T-helper 17 cell (primary cell): ENCODE measurements around the gene TNK2. TPM values are rescaled to one million over a fixed set of nuclear protein-coding genes. Genes with fewer than 3 reads are reported as not detected.

Experiments used
- ATAC-seq: fragments of 150-1000 bp; cut with Tn5 transposase; 2 replicates; pipeline ENCODE4 v1.10.0; 2021; ENCODE audit warnings: mild to moderate bottlenecking, moderate library complexity
- DNase-seq, 3 donors: peaks; one replicate each; pipeline versions ENCODE4 v3.0.0 to v3.0.0-alpha.2; 2020 to 2021
- H3K9me3 ChIP-seq: one replicate; pipeline ENCODE4 v1.7.0; 2013; ENCODE audit warnings: low read length, mild to moderate bottlenecking; ENCODE audit not compliant: control insufficient read depth, poor library complexity, severe bottlenecking
- H3K27ac Mint-ChIP-seq: one replicate; pipeline ENCODE4 v1.8.0; 2022; ENCODE audit warnings: mild to moderate bottlenecking, moderate library complexity, mixed read lengths
- H3K27me3 Mint-ChIP-seq: one replicate; pipeline ENCODE4 v1.8.0; 2022; ENCODE audit warnings: mixed read lengths
- H3K36me3 Mint-ChIP-seq: one replicate; pipeline ENCODE4 v1.8.0; 2022; ENCODE audit warnings: low read depth, mixed read lengths
- H3K4me1 Mint-ChIP-seq: one replicate; pipeline ENCODE4 v1.8.0; 2022; ENCODE audit warnings: mild to moderate bottlenecking, mixed read lengths
- H3K4me3 Mint-ChIP-seq: one replicate; pipeline ENCODE4 v1.8.0; 2022; ENCODE audit warnings: mild to moderate bottlenecking, moderate library complexity, mixed read lengths
- total RNA-seq, 4 donors: library from RNA in 2 of 4; stranded (reverse) in 2 of 4; gene quantifications; one replicate each; pipeline ENCODE4 v1.2.3 and lab custom pipeline; 2022 to 2026

TNK2 gene
- total RNA-seq, 2 donors from 2014 or later = 123 to 125 TPM

- Mint-ChIP-seq H3K4me3 (no peak overlapping the region), H3K27me3 (no peaks in the 10 kb centered on the region), H3K4me1 (peaks cover 35% of the 10 kb centered on the region), H3K27ac (no peak overlapping the region), H3K36me3 (no peaks in the 10 kb centered on the region)
- no peaks in the 10 kb centered on the region for H3K9me3 ChIP-seq
- no peak for ATAC-seq
- DNase-seq = no peak
Measured at GRCh38 chr3:195892105-195893043, 16.0 kb downstream of the TNK2 start.

- Mint-ChIP-seq H3K27me3 (no peaks in the 10 kb centered on the region), H3K4me1 (peaks cover 27% of the 10 kb centered on the region), H3K36me3 (no peaks in the 10 kb centered on the region), H3K4me3 (no peak overlapping the region), H3K27ac (no peak overlapping the region)
- DNase-seq = no peak
- ATAC-seq = no peak
- H3K9me3 ChIP-seq = no peaks in the 10 kb centered on the region
Measured at GRCh38 chr3:195891431-195892104, 16.8 kb downstream of the TNK2 start.

- H3K36me3 Mint-ChIP-seq = no peaks in the 10 kb centered on the region
Measured at GRCh38 chr3:195889870-195890295, 18.5 kb downstream of the TNK2 start.

GRCh38 chr3:195888981-195889869 is 19.1 kb downstream of the TNK2 start:
- H3K27ac Mint-ChIP-seq = no peak overlapping the region
- no peak overlapping the region for H3K4me3 Mint-ChIP-seq
- no peak for DNase-seq
- no peaks in the 10 kb centered on the region for H3K9me3 ChIP-seq
- H3K27me3 Mint-ChIP-seq = no peaks in the 10 kb centered on the region
- peaks cover 19% of the 10 kb centered on the region for H3K4me1 Mint-ChIP-seq
- ATAC-seq = no peak
- no peaks in the 10 kb centered on the region for H3K36me3 Mint-ChIP-seq

More at GRCh38 chr3:195889870-195890295, 18.5 kb downstream of the TNK2 start:
- Mint-ChIP-seq H3K27ac (no peak overlapping the region), H3K4me3 (no peak overlapping the region), H3K4me1 (peaks cover 25% of the 10 kb centered on the region), H3K27me3 (no peaks in the 10 kb centered on the region)
- DNase-seq (no peak), ATAC-seq (no peak)
- H3K9me3 ChIP-seq = no peaks in the 10 kb centered on the region

GRCh38 chr3:195888311-195888761 is 20.0 kb downstream of the TNK2 start:
- H3K4me3 Mint-ChIP-seq = no peak overlapping the region
- no peaks in the 10 kb centered on the region for H3K27me3 Mint-ChIP-seq
- ATAC-seq (no peak), DNase-seq (no peak)
- no peaks in the 10 kb centered on the region for H3K36me3 Mint-ChIP-seq
- H3K4me1 Mint-ChIP-seq = peaks cover 15% of the 10 kb centered on the region
- H3K9me3 ChIP-seq = no peaks in the 10 kb centered on the region
- H3K27ac Mint-ChIP-seq = no peak overlapping the region

- H3K4me1 Mint-ChIP-seq = peaks cover 15% of the 10 kb centered on the region
- H3K27ac Mint-ChIP-seq = peak overlapping the region; percentile 57
- H3K36me3 Mint-ChIP-seq = no peaks in the 10 kb centered on the region
- no peaks in the 10 kb centered on the region for H3K27me3 Mint-ChIP-seq
- H3K4me3 Mint-ChIP-seq = no peak overlapping the region
- no peaks in the 10 kb centered on the region for H3K9me3 ChIP-seq
- DNase-seq (no peak), ATAC-seq (no peak)
Measured at GRCh38 chr3:195887670-195888069, 20.7 kb downstream of the TNK2 start.

GRCh38 chr3:195886181-195887141 is 21.9 kb downstream of the TNK2 start:
- H3K36me3 Mint-ChIP-seq = no peaks in the 10 kb centered on the region
- no peak for DNase-seq
- ATAC-seq = no peak
- no peaks in the 10 kb centered on the region for H3K9me3 ChIP-seq
- H3K27ac Mint-ChIP-seq = peak overlapping the region; percentile 57
- H3K4me3 Mint-ChIP-seq = no peak overlapping the region
- no peaks in the 10 kb centered on the region for H3K27me3 Mint-ChIP-seq
- peaks cover 10% of the 10 kb centered on the region for H3K4me1 Mint-ChIP-seq

GRCh38 chr3:195885036-195885891 is 23.1 kb downstream of the TNK2 start:
- no peaks in the 10 kb centered on the region for H3K36me3 Mint-ChIP-seq
- DNase-seq (no peak), ATAC-seq (peak; percentile 45)
- H3K27ac Mint-ChIP-seq = no peak overlapping the region
- no peaks in the 10 kb centered on the region for H3K9me3 ChIP-seq
- no peak overlapping the region for H3K4me3 Mint-ChIP-seq
- H3K4me1 Mint-ChIP-seq = peaks cover 9% of the 10 kb centered on the region
- no peaks in the 10 kb centered on the region for H3K27me3 Mint-ChIP-seq

- no peak overlapping the region for H3K4me3 Mint-ChIP-seq
- no peak overlapping the region for H3K27ac Mint-ChIP-seq
- no peaks in the 10 kb centered on the region for H3K9me3 ChIP-seq
- peaks cover 9% of the 10 kb centered on the region for H3K4me1 Mint-ChIP-seq
- no peaks in the 10 kb centered on the region for H3K36me3 Mint-ChIP-seq
- ATAC-seq = no peak
- no peaks in the 10 kb centered on the region for H3K27me3 Mint-ChIP-seq
- DNase-seq = no peak
Measured at GRCh38 chr3:195884691-195885035, 23.7 kb downstream of the TNK2 start.

GRCh38 chr3:195883801-195884200 is 24.6 kb downstream of the TNK2 start:
- Mint-ChIP-seq H3K4me3 (no peak overlapping the region), H3K4me1 (peaks cover 10% of the 10 kb centered on the region), H3K36me3 (no peaks in the 10 kb centered on the region), H3K27me3 (no peaks in the 10 kb centered on the region), H3K27ac (no peak overlapping the region)
- ATAC-seq (no peak), DNase-seq (no peak)
- H3K9me3 ChIP-seq = no peaks in the 10 kb centered on the region

- Mint-ChIP-seq H3K4me1 (peaks cover 10% of the 10 kb centered on the region), H3K36me3 (no peaks in the 10 kb centered on the region), H3K27ac (no peak overlapping the region), H3K4me3 (no peak overlapping the region), H3K27me3 (no peaks in the 10 kb centered on the region)
- H3K9me3 ChIP-seq = no peaks in the 10 kb centered on the region
- DNase-seq (no peak), ATAC-seq (no peak)
Measured at GRCh38 chr3:195883160-195883559, 25.2 kb downstream of the TNK2 start.
